Smooth muscle cell (in vitro differentiated cells): ENCODE data around the gene ADIPOR2. TPM values are rescaled to one million over a fixed set of nuclear protein-coding genes. Genes with fewer than 3 reads are reported as not detected.

Experiments
- DNase-seq: peaks from one replicate; lab custom pipeline; 2025; ENCODE audit not compliant: unreplicated experiment; lab: John Stamatoyannopoulos, UW
- H2AFZ ChIP-seq: fragments of 200-600 bp; sonication (generic); 2 replicates; pipeline ENCODE4 v1.6.0; 2016; ENCODE audit warnings: antibody characterized with exemption, low read depth, mild to moderate bottlenecking
- H3F3A ChIP-seq: fragments of 200-600 bp; sonication (generic); 2 replicates; pipeline ENCODE4 v1.6.0; 2017; ENCODE audit warnings: antibody characterized with exemption, low read depth
- H3K27ac ChIP-seq: fragments of 200-600 bp; sonication (generic); 2 replicates; pipeline ENCODE4 v1.5.1; 2016; ENCODE audit warnings: low read depth, mild to moderate bottlenecking
- H3K27me3 ChIP-seq: fragments of 200-600 bp; sonication (generic); 2 replicates; pipeline ENCODE4 v1.6.1; 2016; ENCODE audit warnings: low read depth, mild to moderate bottlenecking
- H3K36me3 ChIP-seq: fragments of 200-600 bp; sonication (generic); 2 replicates; pipeline ENCODE4 v1.5.1; 2016; ENCODE audit warnings: low read depth
- H3K4me1 ChIP-seq: fragments of 200-600 bp; sonication (generic); 2 replicates; pipeline ENCODE4 v1.5.1; 2016; ENCODE audit warnings: low read depth
- H3K4me2 ChIP-seq: fragments of 200-600 bp; sonication (generic); 2 replicates; pipeline ENCODE4 v1.6.0; 2016; ENCODE audit warnings: mild to moderate bottlenecking
- H3K4me3 ChIP-seq: fragments of 200-600 bp; sonication (generic); 2 replicates; pipeline ENCODE4 v1.5.1; 2016; ENCODE audit warnings: mild to moderate bottlenecking
- H3K79me2 ChIP-seq: fragments of 200-600 bp; sonication (generic); 2 replicates; pipeline ENCODE4 v1.6.0; 2016; ENCODE audit warnings: low read depth, mild to moderate bottlenecking
- H3K9ac ChIP-seq: fragments of 200-600 bp; sonication (generic); 2 replicates; pipeline ENCODE4 v1.6.0; 2016; ENCODE audit warnings: low read depth
- H3K9me3 ChIP-seq: fragments of 200-600 bp; sonication (generic); replicated peaks from 2 replicates; pipeline ENCODE4 v1.5.1; 2016; ENCODE audit warnings: low read depth
- H4K20me1 ChIP-seq: fragments of 200-600 bp; sonication (generic); 2 replicates; pipeline ENCODE4 v1.6.0; 2016; ENCODE audit warnings: low read depth
- whole genome bisulfite sequencing: methylation state at CpG from one replicate; pipeline ENCODE4 v1.1.7; 2016; ENCODE audit warnings: low lambda C conversion rate; 5-methylcytosine and 5-hydroxymethylcytosine counted together
- microRNA-seq: library from miRNA; unstranded; fragments of <30 nt; microRNA quantifications from one replicate; pipeline ENCODE4, GENCODE V29; 2016; ENCODE audit warnings: borderline number of aligned reads
- polyA plus RNA-seq: library from polyadenylated mRNA; unstranded; fragments of >200 nt; fragmentation: Nextera tagmentation; extraction: Ambion mirVana; gene quantifications from 2 replicates; pipeline ENCODE4 v1.2.1, GENCODE V29; 2016
- small RNA-seq: library from RNA; depleted of rRNA; stranded (forward); fragments of <200 nt; gene quantifications from one replicate; pipeline ENCODE3, GENCODE V24; 2014
- total RNA-seq: library from RNA; depleted of rRNA; stranded (reverse); fragments of >200 nt; gene quantifications from 2 replicates; pipeline ENCODE4 v1.2.3, GENCODE V29; 2014
- TF ChIP-seq, protein P1 (sequence below): fragments of 200-600 bp; sonication (generic); IDR thresholded peaks from 2 replicates; pipeline ENCODE4 v1.5.1; 2017; ENCODE audit warnings: borderline replicate concordance, mild to moderate bottlenecking, antibody characterized with exemption; ENCODE audit not compliant: insufficient read depth, poor library complexity, severe bottlenecking

The ADIPOR2 gene
- total and polyA plus RNA-seq, 2 experiments from 2014 or later, result 7.0 to 34.1 TPM

- Histone ChIP-seq H3K36me3 (no peaks in the 10 kb centered on the region), H3K27ac (no peak overlapping the region), H2AFZ (no peak overlapping the region), H3K4me2 (peak overlapping the region; percentile 12), H3K79me2 (no peaks in the 10 kb centered on the region), H3K9me3 (no peaks in the 10 kb centered on the region), H3F3A (no peaks in the 10 kb centered on the region), H3K4me3 (no peak overlapping the region), H3K27me3 (peaks cover 11% of the 10 kb centered on the region), H3K4me1 (peaks cover 5% of the 10 kb centered on the region), H4K20me1 (no peaks in the 10 kb centered on the region), H3K9ac (no peak overlapping the region)
- WGBS, result 65% methylated on average over 12 of the region's 12 CpGs
- no peak for DNase-seq
- TF ChIP-seq, protein P1, sequence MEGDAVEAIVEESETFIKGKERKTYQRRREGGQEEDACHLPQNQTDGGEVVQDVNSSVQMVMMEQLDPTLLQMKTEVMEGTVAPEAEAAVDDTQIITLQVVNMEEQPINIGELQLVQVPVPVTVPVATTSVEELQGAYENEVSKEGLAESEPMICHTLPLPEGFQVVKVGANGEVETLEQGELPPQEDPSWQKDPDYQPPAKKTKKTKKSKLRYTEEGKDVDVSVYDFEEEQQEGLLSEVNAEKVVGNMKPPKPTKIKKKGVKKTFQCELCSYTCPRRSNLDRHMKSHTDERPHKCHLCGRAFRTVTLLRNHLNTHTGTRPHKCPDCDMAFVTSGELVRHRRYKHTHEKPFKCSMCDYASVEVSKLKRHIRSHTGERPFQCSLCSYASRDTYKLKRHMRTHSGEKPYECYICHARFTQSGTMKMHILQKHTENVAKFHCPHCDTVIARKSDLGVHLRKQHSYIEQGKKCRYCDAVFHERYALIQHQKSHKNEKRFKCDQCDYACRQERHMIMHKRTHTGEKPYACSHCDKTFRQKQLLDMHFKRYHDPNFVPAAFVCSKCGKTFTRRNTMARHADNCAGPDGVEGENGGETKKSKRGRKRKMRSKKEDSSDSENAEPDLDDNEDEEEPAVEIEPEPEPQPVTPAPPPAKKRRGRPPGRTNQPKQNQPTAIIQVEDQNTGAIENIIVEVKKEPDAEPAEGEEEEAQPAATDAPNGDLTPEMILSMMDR, result no peak
These were observed 146.8 kb downstream of the ADIPOR2 start for GRCh38 chr12:1837541-1838204.

Small RNA genes within 50 kb of the gene (microRNA-seq; reads per million reads assigned to microRNA genes)
- gene MIR3649, result not detected

Small RNA genes within 50 kb of the gene (small RNA-seq; reads per million reads assigned to genes)
- gene MIR3649, result not detected

Other genes starting within 250 kb of the ADIPOR2 start
- 7.4 and 9.3 TPM in 2 replicates for gene FBXL14, start 96.5 kb upstream of the ADIPOR2 start, total RNA-seq
- gene FBXL14, start 96.5 kb upstream of the ADIPOR2 start, polyA plus RNA-seq, result 5.0 and 6.6 TPM in 2 replicates
- 8.4 and 11.5 TPM in 2 replicates for gene WNT5B, start 61.8 kb upstream of the ADIPOR2 start, total RNA-seq
- 31.7 and 39.7 TPM in 2 replicates for gene WNT5B, start 61.8 kb upstream of the ADIPOR2 start, polyA plus RNA-seq
- not detected in 2 replicates for gene LRTM2, start 129.5 kb downstream of the ADIPOR2 start, total RNA-seq
- gene LRTM2, start 129.5 kb downstream of the ADIPOR2 start, polyA plus RNA-seq, result not detected in 2 replicates
- 0.04 TPM in 1 of 2 replicates, not detected in the other for gene CACNA2D4, start 227.6 kb downstream of the ADIPOR2 start, total RNA-seq
- gene CACNA2D4, start 227.6 kb downstream of the ADIPOR2 start, polyA plus RNA-seq, result 0.43 and 0.98 TPM in 2 replicates